Limb (tissue), 2 donors: ENCODE measurements around the gene SHQ1.

Source experiments
- DNase-seq, 2 donors: peaks; one replicate each; pipeline ENCODE4 v3.0.0-alpha.2; 2016; ENCODE audit errors: extremely low spot score in 2 of 2

The SHQ1 gene

GRCh38 chr3:72847751-72848702 lies at the start of gene SHQ1:
SHQ1 (minus strand) TSS chr3:72848445; CDS start chr3:72848340, 105 bp downstream.
- DNase-seq, result peak; percentile 96

GRCh38 chr3:72897758-72898007 lies 49.4 kb upstream of the SHQ1 start:
- DNase-seq, result no peak

DNA sequence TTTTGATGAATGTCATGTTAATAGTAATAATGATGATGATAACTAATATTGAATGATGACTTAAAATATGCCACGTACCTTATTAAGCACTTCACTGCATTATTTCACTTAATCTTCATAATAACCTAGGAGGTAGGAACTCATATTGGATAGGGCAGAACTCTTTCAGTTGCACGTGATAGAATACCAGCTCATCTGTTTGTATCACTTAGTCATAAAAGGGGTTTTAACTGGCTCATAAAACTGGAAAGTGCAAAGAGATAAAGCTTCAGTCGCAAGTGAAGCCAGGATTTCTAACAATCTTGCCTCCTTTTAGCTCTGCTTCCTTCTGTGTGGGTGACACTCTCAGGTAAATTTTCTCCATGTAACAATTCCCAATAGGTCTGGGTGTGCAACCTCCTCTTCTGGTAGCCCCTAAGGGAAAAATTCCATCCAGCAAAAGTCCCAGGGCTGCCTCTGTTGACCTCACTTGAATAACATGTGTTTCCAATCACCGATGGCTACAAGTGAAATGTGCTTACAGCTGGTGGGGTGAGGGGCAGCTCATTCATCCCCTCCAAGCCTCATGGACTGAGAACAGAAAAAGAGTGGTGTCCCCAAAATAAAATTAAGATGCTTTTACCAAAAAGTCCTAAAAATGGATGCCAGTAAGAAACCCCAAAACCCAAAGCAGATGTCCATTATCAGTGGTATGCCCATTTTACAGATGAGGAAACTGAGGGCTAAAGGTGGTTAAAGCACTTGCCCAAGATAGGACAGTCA lies 48.9 kb upstream of the SHQ1 start:
- no peak for DNase-seq

DNA sequence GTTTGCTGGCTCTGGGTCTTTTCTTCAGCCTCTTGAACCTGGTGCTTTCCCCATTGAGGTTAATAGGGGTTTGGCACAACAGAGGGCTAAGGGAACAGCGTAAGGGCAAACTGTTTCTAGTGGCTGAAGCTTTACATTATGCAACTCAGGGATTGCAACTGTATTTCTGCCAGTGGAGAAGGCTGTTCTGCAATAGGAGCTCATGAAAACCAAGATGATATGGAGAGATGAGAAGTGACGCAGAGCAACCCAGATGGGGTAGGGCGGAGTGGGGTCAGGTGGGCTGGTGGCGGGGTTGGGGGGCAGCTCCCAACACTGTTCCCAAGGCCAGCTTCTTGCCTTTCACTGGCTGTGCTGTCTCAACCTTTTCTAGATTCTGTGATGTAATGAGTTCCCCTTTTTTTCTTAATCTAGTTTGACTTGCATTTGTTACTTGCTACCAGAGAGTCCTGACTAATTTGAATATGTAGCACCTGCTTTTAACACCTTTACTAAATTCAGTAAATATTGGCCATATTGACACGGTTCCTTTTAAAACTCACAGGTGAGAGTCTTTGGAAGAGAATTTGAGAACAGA lies 46.8 kb upstream of the SHQ1 start:
- DNase-seq, result no peak

DNA sequence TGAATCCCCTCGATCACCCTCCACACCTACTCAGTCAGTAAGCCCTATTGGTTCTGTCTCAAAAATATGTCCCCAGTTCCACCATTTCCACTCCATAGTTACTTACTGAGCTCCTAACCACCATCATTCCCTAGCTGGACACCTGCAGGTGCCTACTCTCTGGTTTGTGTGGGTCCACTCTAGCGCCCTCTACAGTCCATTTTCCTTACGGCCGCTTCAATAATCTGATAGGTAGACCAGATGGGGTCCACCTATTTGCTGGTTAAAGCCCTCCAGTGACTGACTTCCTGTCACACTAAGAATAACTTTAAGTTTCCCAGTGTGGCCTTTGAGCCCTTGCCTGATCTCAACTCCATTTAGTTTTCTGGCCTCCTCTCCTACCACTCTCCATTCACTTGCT lies 44.6 kb upstream of the SHQ1 start:
- no peak for DNase-seq

DNA sequence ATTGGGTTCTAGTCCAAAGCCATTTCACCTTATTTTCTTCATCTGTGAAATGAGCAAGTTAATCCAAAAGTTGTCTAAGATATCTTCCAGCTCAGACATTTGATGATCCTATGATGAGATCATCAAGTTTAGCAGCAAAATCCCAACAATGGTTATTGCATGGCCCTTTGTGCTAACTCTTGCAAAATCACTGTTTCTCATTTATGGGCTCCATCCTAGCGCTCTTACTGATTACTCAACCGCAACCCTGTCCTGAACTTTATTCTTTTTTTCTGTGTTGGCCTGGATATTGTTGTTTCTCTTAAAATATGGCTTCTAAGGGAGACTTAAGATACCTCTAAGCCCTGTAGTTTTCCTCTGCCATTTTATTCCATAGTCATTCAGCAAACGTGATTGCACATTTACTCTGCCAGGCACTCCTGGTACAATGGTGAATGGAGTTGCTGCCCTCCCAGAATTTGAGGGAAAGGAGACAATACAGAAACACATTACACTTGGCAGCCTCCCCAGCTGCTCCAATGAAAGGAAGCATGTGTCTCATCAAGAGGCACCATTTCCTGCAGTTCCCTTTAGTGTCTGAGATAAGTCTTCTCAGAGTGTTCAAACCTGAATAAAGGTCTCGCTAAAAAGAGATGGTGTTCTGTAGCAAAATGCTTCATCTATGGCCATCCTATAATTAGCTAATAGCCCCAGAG lies 44.0 kb upstream of the SHQ1 start:
- DNase-seq, result no peak

- DNase-seq, result peak; percentile 71 to 91
Observed at GRCh38 chr3:72891053-72891855, 43.0 kb upstream of the SHQ1 start.

GRCh38 chr3:72890166-72890925 lies 42.1 kb upstream of the SHQ1 start:
- DNase-seq, result no peak

DNA sequence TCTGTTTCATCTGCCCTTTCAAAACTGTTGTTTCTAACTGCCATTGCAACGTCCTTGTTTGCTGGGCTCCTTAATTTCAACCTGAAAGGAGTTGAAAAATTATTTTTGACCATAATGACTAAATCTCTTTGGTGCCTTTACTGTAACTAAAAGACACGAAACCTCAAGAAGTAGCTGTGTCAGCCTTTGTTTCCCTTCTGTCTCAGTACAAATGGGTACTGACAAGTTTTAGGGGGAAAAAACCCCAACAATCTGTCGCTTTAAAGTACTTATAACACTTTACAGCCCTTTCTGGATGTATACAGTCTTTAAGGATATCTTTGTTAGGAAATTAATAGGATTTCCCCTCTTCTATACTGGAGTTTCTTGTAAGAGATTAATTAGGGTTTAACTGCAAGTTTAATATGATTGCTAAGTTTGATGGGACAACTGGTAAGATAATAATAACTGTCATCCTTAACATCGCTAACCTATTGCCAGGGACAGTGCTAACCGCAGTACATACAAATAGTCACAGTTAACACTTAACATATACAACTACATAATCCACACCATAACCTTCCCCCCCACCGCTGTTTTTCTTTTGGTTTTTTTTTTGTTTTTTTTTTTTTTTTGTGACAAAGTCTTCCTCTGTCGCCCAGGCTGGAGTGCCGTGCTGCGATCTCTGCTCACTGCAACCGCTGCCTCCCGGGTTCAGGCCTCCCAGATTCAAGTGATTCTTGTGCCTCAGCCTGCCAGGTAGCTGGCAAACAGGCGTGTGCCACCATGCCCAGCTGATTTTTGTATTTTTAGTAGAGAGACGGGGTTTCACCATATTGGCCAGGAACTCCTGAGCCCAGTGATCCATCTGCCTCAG lies 41.3 kb upstream of the SHQ1 start:
- DNase-seq, result no peak

- peak in 1 of 2 donors; percentile 30 for DNase-seq
Observed at GRCh38 chr3:72888546-72889309, 40.5 kb upstream of the SHQ1 start.

DNA sequence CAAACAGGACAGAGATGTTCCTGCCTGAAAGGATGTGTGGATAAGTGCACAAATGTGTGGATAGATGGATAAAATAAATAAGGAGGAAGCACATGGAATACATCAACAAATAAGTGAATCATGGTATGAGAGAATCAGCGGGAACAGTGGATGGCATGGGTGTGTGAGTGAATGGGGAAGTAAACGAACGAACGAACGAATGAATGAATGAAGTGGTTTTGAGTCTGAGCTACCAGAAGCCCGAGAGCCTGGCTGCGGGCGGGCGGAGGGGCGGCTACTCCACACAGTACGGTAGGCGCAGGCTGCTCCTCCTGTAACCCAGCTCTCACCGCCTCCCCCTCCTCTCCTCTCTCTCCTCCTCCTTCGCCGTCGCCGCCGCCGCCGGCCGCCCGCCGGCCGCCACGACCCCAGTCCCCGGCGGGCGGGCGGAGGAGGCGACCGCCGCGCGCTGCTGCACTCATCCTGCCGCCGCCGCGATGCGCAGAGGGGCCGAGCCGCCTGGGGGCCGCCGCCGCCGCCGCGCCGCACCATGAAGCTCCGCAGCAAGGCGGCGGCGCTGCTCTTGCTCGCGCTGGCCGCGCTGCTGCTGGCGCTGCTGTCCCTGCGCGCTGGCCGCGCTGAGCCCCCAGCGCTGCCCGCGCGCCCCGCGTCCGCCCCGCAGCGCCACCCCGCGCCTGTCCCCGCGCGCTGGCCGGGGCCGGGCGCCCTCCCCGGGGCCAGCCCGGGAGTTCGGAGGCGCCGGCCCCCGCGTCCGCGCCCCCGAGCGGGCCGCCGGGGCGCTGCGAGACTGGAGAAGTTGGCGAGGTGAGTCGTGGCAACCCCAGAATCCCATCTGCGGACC lies 39.7 kb upstream of the SHQ1 start, which contains the start of gene GXYLT2:
Gene GXYLT2 (plus strand): TSS at position 342 of the 841 bp plus-strand sequence. CDS start 188 bp downstream, at position 530.
- DNase-seq, result peak; percentile 86

DNA sequence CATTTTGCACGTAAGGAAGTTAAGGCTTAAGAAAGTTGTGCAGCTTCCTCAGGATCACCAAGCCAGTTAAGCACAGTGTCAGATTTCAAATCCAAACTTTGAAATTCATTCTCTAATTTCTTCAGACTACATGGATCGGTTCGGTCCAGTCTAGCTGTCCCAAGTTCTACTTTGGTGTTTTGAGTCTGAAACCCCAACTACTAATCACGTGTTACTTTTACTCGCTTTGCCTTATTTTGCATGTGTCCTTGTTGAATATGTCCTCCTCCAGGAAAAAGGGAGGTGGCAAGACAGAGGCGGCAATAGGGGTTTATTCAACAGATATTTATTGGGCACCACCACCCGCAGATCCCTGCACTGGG lies 39.1 kb upstream of the SHQ1 start:
- no peak for DNase-seq

- no peak for DNase-seq
Observed at GRCh38 chr3:72872183-72872582, 23.9 kb upstream of the SHQ1 start.

GRCh38 chr3:72862314-72863090 lies 14.3 kb upstream of the SHQ1 start:
- no peak for DNase-seq

DNA sequence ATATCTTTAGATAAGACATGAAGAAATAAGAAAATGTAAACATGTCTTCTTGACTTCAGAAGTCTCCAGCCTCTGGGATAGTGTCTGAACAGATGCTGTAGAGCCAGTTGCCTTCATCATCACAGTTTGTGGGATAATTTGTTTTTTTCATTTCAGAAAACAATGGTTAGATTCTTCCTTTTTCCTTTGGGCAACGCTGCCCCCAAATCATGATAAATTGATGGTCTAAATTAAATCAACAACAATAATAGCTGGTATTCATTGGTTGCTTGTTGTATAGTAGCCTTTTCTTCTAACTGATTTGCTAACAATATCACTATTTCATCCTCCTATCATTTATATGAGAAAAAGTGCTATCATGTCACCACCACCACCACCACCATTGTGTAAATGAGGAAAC lies 12.6 kb upstream of the SHQ1 start:
- no peak for DNase-seq

DNA sequence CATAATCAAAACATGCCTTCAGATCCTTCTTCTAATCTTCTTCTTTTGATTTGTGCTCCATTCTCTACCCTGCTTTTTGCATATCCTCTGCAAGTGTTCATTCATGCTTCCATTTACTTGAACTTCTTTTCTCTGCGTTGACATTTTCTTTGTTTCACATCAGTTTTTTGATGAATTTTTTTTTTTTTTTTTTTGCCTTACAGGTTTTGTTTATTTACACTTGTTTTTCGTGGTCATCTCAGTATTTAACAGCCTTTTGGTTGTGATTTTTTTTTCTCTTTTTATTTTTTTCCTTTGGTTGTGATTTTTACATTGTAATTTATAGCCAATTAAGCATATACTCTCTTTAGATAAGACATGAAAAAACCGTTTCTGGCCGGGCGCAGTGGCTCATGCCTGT lies 11.8 kb upstream of the SHQ1 start:
- no peak for DNase-seq

GRCh38 chr3:72855001-72855400 lies 6.8 kb upstream of the SHQ1 start:
- DNase-seq, result no peak
